ENCODE measurements around the gene UCHL1.

DNA sequence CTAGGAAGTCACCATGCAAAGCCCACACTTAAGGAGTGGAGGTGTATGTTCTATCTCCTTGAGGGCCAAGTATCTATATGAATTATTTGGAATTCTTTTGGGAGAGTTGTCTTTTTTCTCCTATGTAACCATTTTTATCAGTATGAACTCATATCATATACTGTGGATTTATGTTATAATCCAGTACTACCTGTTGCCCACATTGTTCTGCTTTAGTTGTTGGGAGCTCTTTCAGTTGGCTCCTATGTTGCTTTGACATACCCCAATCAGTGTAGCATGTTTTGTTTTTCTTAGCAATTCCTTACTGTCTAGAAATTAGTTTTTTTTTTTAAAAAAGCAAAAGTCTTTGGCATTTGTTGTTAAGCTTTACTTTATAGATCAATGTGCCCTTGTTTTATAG lies 13.0 kb downstream of the UCHL1 start:
- TF ChIP-seq, protein P1, sequence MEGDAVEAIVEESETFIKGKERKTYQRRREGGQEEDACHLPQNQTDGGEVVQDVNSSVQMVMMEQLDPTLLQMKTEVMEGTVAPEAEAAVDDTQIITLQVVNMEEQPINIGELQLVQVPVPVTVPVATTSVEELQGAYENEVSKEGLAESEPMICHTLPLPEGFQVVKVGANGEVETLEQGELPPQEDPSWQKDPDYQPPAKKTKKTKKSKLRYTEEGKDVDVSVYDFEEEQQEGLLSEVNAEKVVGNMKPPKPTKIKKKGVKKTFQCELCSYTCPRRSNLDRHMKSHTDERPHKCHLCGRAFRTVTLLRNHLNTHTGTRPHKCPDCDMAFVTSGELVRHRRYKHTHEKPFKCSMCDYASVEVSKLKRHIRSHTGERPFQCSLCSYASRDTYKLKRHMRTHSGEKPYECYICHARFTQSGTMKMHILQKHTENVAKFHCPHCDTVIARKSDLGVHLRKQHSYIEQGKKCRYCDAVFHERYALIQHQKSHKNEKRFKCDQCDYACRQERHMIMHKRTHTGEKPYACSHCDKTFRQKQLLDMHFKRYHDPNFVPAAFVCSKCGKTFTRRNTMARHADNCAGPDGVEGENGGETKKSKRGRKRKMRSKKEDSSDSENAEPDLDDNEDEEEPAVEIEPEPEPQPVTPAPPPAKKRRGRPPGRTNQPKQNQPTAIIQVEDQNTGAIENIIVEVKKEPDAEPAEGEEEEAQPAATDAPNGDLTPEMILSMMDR (IDR thresholded peaks at IDR 0.05; ENCODE audit: low read depth, low read length), result no peak
- no peak for TF ChIP-seq EZH2phosphoT487 (IDR thresholded peaks at IDR 0.05; ENCODE audit: low read depth)
